Adrenal gland (tissue), 5 donors: Measurements from ENCODE around the gene TLE5.

Experiments used
- POLR2A ChIP-seq, 2 donors: fragments of 450-650 bp; IDR thresholded peaks; one replicate each; pipeline ENCODE4 v1.6.1; 2017; ENCODE audit warnings: antibody characterized with exemption in 2 of 2, mild to moderate bottlenecking in 2 of 2, moderate library complexity in 1 of 2
- TF ChIP-seq, protein P1 (sequence below), 6 experiments: fragments of 450-650 bp in 4 of 6; fragments of 200-600 bp in 2 of 6; sonication (generic) in 1 of 6; IDR thresholded peaks; 1 replicate in 5 of 6; 2 replicates in 1 of 6; pipeline versions ENCODE4 v1.5.1 to v1.8.0; 2016 to 2021; ENCODE audit warnings: antibody characterized with exemption in 6 of 6, mild to moderate bottlenecking in 2 of 6, moderate library complexity in 1 of 6
- donor health status: DM: no; HTN: no; CAD: no.

DNA sequence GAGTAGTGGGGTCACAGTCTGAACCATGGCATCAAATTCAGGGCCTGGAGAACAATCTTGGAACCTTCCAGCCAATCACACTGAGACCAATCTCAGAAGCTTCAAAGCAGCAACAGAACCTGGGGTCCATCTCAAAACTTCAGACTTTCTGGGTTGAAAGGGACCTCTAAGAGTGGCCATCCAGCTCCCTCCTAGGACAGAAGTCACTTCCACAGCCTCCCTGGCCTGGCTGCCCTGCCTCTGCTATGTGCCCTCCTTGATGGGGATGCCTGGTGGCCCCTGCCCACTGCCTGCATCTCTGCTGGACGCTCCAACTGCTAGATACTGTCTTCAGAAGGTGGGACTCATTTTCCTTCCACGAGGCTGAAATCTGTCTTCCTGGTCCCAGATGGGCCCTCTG is 35.0 kb downstream of the TLE5 start:
- no peak for TF ChIP-seq POLR2A (IDR thresholded peaks at IDR 0.05)
- TF ChIP-seq, protein P1, sequence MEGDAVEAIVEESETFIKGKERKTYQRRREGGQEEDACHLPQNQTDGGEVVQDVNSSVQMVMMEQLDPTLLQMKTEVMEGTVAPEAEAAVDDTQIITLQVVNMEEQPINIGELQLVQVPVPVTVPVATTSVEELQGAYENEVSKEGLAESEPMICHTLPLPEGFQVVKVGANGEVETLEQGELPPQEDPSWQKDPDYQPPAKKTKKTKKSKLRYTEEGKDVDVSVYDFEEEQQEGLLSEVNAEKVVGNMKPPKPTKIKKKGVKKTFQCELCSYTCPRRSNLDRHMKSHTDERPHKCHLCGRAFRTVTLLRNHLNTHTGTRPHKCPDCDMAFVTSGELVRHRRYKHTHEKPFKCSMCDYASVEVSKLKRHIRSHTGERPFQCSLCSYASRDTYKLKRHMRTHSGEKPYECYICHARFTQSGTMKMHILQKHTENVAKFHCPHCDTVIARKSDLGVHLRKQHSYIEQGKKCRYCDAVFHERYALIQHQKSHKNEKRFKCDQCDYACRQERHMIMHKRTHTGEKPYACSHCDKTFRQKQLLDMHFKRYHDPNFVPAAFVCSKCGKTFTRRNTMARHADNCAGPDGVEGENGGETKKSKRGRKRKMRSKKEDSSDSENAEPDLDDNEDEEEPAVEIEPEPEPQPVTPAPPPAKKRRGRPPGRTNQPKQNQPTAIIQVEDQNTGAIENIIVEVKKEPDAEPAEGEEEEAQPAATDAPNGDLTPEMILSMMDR (IDR thresholded peaks at IDR 0.05), result no peak
